GM23248 (cell line): ENCODE results near the gene PPIP5K2.

Experiments
- EZH2 ChIP-seq: fragments of 200-600 bp; sonication (generic); IDR thresholded peaks from 2 replicates; pipeline ENCODE4 v1.6.1; 2018; ENCODE audit warnings: antibody characterized with exemption, mild to moderate bottlenecking; ENCODE audit not compliant: insufficient read depth, poor library complexity, severe bottlenecking
- EZH2phosphoT487 ChIP-seq: fragments of 200-600 bp; sonication (generic); IDR thresholded peaks from 2 replicates; pipeline ENCODE4 v1.6.1; 2018; ENCODE audit warnings: antibody characterized with exemption, moderate library complexity, mild to moderate bottlenecking, low read depth; ENCODE audit not compliant: insufficient read depth

DNA sequence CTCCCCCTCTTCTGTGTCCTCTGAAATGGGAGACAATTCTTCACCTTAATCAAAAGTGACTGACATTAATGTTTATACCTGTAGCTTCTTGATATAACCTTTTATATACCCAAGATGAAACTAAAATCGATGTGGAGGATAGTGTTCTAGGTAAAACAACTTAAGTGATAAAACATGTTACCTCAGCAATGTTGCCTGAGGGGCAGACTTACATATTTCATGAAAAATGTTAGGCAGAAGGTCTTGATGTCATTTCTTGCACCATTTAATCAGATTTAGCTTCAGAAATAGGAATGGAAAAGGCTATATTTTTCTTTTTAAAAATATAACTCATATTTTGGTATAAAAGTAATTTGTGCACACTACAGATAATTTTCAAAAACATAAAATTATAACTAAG is 115.8 kb downstream of the PPIP5K2 start:
- no peak for TF ChIP-seq EZH2
- no peak for TF ChIP-seq EZH2phosphoT487
